Inferior parietal cortex (tissue), 1 donor: ENCODE data around the gene PTPN11.
A peak's percentile ranks its signal among the peaks of the same experiment; 100 is the strongest.
"Not testable (repeated sequence)": the region's sequence is repeated elsewhere in the genome, so short reads cannot be mapped to it uniquely, and the experiment has no call there.

Experiments used
- DNase-seq: peaks from one replicate; pipeline ENCODE4 v3.0.0-alpha.2; 2016; ENCODE audit errors: extremely low spot score

The PTPN11 gene

GRCh38 chr12:112409064-112409905 is 9.5 kb upstream of the PTPN11 start, which contains the start of gene RPL6:
Gene RPL6 (minus strand): TSS chr12:112409605. CDS start chr12:112408656, 949 bp downstream.
- DNase-seq = peak; percentile 98

GRCh38 chr12:112409906-112410244 is 8.9 kb upstream of the PTPN11 start:
- no peak for DNase-seq

DNA sequence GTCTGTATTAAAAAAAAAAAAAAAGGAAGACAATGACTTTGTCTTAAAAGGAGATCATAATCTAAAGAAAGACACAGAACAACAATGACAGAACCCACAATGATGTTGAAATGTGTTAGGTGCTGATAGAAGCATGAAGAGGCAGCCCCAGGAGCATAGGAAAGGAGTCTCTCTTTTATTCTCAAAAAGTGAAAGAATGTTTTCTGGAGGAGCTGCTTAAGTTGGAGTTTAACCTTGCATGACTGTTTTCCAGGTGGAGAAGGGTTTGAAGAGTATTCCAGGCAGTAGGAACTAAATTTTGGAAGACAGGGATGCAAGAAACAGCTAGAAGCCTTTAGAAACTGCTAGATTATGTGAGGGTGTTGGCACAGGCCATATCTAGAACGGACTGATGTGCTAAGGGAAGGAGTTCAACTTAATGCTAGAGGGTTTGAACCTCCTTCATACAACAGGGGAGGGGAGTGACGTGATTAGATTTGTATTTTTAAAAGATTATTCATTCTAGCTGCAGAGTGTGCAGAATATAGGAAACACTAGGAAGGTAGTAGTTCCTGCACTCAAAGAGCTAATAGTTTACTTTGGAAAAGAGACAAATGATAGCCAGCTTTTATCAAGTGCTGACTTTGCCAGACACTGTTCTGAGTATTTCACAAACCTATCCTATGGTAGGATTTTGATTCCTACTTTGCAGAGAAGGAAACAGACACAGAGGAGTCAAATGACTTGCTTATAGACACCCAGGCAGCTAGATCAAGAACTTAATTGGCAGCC is 4.7 kb upstream of the PTPN11 start:
- no peak for DNase-seq

- not testable (repeated sequence) for DNase-seq
Measured at GRCh38 chr12:112415457-112415856, 3.3 kb upstream of the PTPN11 start.

DNA sequence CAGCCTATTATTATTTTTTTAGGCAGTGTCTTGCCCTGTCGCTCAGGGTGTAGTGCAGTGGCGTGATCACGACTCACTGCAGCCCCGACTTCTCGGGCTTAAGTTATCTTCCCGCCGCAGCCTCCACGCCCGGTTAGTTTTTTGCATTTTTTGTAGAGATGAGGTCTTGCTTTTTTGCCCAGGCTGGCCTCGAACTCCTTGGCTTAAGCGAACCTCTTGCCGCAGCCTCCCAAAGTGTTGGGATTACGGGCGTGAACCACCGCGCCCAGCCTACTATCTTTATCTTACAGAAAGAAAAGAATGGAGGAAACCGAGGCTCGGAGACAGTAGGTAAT is 507 bp upstream of the PTPN11 start:
- DNase-seq = no peak

GRCh38 chr12:112419297-112420133 is 768 bp downstream of the PTPN11 start:
- no peak for DNase-seq

DNA sequence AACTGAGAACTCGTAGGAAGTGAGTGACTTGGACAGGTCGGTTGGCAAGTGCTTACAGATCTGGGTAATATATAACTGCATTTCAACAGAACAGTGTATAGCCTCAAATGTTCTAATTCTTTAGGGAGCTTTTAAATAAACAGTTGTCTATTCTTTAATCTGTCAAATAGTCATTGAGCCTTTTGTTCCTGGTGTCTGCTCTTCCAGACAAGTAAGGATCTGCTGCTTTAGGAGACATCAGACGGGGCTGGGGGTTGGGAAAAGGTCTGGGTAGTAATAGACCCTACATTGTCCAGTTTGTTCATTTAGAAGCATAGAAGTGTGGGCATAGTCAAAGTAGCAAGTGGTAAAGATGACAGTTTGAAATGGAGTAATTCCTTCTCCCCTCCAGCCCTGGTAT is 2.0 kb downstream of the PTPN11 start:
- no peak for DNase-seq

- no peak for DNase-seq
Measured at GRCh38 chr12:112421363-112421762, 2.6 kb downstream of the PTPN11 start.

DNA sequence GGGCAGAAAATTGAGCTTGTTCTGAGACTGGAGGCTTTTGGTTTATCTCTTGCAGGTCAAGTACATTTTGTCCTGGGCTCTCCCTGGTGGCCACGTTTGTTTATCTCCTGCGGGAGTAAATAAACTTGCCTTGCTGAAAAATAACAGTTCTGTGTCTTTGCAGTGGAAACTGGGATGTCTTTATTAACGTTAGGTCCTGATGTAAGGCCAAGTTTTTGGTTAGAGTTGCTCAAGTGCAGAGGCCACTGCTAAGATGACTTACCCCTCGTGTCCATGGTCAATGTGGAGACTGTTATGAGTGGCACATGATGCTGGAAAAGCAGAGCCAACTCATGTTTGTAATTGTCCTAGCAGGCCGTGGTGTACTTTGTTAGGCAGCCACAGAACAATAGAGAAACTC is 3.8 kb downstream of the PTPN11 start:
- DNase-seq = peak; percentile 77

GRCh38 chr12:112424126-112424525 is 5.4 kb downstream of the PTPN11 start:
- DNase-seq = no peak

GRCh38 chr12:112425582-112426382 is 7.0 kb downstream of the PTPN11 start:
- DNase-seq = no peak

DNA sequence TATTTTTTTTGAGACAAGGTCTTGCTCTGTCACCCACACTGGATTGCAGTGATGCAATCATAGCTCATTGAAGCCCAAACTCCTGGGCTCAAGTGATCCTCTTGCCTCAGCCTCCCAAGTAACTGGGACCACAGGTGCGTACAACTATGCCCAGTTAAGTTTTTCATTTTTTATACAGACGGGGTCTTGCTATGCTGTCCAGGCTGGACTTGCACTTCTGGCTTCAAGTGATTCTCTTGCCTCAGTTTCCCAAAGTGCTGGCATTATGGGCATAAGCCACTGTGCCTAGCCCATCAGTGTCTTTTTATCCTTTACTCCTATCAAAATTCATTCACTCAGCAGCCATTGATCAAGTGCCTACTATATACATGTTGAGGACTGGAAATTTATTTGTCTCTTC is 9.0 kb downstream of the PTPN11 start:
- DNase-seq = no peak

DNA sequence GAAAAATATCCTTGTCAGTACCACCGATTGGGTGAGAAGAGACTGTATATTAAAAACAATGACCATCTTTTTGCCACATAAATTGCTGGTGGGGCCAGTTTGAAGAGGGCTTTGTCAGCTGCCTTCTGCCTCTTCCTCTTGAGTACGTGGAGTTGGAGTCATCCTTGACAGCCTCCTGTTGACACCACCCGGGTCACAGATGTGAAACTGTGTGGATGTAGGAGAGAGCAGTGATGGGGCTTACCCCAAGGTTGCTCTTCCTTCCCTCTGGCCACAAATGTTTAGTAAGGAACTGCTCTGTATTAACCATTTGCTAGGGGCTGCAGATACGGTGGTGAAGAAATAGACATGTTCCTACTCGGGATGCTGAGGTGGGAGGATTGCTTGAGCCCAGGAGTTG is 12.2 kb downstream of the PTPN11 start:
- DNase-seq = no peak

DNA sequence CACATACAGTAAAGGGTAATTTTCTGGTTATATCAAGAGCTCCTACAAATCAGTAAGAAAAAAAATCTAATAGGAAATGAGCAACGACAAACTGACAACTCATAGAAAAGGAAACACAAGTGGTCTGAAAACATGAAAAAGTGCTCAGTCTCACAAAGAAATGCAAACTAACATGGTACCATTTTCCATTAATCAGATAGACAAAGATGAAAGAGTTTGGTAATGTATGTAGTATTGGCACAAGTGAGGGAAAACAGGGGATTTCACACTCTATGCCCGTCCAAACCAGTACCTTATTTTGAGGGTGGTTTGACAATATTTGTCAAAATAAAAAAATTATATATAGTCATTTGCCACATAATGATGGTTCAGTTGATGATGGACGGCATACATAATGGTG is 13.2 kb downstream of the PTPN11 start:
- DNase-seq = no peak

DNA sequence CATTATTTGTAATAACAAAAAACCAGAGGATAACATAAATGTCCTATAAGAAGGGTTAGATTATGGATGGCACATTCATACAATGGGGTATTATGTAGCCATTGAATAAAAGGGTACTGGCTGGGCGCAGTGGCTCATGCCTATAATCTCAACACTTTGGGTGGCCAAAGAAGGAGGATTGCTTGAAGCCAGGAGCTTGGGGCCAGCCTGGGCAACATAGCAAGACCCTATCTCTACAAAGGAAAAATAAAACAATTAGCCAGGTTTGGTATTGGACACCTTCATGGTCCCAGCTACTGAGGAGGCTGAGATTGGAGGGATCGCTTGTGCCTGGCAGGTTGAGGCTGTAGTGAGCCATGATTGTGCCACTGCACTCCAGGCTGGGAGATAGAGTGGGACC is 14.8 kb downstream of the PTPN11 start:
- DNase-seq = no peak

- DNase-seq = not testable (repeated sequence)
Measured at GRCh38 chr12:112438645-112439044, 19.9 kb downstream of the PTPN11 start.

GRCh38 chr12:112439769-112440168 is 21.0 kb downstream of the PTPN11 start:
- no peak for DNase-seq

DNA sequence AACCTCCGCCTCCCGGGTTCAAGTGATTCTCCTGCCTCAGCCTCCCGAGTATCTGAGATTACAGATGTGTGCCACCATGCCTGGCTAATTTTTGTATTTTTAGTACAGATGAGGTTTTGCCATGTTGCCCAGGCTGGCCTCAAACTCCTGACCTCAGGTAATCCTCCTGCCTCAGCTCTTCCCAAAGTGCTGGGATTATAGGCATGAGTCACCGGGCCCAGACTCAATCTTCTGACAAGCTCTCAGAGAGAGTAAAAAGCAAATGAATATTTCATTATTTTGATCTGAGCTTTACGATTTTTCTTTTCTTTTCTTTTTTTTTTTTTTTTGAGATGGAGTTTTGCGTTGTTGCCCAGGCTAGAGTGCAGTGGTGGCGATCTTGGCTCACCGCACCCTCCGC is 21.9 kb downstream of the PTPN11 start:
- not testable (repeated sequence) for DNase-seq

- DNase-seq = no peak
Measured at GRCh38 chr12:112443916-112444315, 25.2 kb downstream of the PTPN11 start.

GRCh38 chr12:112446008-112446725 is 27.4 kb downstream of the PTPN11 start:
- no peak for DNase-seq

DNA sequence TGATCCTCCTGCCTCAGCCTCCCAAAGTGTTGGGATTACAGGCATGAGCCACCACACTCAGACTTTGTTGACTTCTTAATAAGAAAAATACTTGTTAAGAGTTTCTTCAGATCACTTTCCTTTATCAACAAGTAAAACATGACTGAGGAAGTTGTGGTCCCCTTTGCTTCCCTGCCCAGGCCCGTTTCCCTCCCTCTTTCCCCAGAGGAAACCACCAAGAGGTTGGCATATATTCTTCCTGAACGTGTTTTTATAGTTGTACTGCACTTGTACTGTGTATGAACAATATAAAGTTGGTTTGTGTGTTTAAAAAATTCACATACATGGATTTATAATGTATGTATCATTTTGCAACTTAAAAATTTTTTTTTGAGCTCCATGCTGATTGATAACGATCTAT is 28.4 kb downstream of the PTPN11 start:
- no peak for DNase-seq
